Measurements from ENCODE around the gene TSPAN10. TPM values are rescaled to one million over a fixed set of nuclear protein-coding genes. Genes with fewer than 3 reads are reported as not detected.
A peak's percentile ranks its signal among the peaks of the same experiment; 100 is the strongest.

TSPAN10 gene
- total and polyA plus RNA-seq, 9 of the 15 experiments (the other 6 are each of a cell fraction or from before 2014, with no cell fraction given), result 0.05 to 0.31 (median 0.13) TPM; not detected in 1

DNA sequence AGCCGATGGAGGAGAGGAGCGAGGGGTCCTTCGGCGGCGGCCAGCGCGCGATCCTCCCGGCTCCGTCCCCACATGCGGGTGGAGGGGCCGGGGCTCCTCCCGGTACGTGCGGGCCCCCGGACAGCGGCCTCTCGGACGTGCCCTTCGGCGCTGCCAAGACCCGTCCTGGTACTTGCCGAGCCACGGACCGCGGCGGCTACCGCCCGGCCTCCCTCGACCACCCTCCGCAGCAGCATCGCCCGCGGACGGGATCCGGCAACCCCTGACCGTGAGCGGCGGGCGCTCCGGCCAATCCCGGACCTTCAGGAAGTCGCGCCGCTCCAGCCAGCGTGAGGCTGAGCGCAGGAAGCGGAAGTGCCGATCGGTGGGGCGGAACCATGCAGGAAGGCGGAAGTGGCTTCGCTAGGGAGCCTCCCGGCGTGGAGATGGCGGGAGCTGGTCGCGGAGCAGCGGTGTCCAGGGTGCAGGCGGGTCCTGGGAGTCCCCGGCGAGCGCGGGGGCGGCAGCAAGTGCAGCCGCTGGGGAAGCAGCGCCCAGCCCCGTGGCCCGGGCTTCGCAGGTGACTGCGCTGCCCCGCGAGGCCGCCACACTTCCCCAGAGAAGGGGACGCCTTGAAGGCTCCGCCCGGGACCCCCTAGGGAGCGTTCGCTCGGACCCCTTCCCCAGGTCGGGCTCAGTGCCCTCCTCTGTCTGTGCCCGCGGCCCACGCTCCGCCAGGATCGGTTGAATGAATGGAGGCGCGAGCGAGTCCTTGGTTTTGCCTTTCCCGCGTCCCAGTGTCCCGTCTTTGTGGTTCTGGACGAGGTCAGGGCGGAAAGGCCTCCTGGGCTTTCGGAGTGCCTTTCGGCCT lies 29.6 kb downstream of the TSPAN10 start, which contains the start of the genes CCDC137 and OXLD1 (continued):
- TF ChIP-seq, protein P1, sequence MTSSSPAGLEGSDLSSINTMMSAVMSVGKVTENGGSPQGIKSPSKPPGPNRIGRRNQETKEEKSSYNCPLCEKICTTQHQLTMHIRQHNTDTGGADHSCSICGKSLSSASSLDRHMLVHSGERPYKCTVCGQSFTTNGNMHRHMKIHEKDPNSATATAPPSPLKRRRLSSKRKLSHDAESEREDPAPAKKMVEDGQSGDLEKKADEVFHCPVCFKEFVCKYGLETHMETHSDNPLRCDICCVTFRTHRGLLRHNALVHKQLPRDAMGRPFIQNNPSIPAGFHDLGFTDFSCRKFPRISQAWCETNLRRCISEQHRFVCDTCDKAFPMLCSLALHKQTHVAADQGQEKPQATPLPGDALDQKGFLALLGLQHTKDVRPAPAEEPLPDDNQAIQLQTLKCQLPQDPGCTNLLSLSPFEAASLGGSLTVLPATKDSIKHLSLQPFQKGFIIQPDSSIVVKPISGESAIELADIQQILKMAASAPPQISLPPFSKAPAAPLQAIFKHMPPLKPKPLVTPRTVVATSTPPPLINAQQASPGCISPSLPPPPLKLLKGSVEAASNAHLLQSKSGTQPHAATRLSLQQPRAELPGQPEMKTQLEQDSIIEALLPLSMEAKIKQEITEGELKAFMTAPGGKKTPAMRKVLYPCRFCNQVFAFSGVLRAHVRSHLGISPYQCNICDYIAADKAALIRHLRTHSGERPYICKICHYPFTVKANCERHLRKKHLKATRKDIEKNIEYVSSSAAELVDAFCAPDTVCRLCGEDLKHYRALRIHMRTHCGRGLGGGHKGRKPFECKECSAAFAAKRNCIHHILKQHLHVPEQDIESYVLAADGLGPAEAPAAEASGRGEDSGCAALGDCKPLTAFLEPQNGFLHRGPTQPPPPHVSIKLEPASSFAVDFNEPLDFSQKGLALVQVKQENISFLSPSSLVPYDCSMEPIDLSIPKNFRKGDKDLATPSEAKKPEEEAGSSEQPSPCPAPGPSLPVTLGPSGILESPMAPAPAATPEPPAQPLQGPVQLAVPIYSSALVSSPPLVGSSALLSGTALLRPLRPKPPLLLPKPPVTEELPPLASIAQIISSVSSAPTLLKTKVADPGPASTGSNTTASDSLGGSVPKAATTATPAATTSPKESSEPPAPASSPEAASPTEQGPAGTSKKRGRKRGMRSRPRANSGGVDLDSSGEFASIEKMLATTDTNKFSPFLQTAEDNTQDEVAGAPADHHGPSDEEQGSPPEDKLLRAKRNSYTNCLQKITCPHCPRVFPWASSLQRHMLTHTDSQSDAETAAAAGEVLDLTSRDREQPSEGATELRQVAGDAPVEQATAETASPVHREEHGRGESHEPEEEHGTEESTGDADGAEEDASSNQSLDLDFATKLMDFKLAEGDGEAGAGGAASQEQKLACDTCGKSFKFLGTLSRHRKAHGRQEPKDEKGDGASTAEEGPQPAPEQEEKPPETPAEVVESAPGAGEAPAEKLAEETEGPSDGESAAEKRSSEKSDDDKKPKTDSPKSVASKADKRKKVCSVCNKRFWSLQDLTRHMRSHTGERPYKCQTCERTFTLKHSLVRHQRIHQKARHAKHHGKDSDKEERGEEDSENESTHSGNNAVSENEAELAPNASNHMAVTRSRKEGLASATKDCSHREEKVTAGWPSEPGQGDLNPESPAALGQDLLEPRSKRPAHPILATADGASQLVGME (CRISPR knock-in tag; IDR thresholded peaks at IDR 0.05), result 0 out of 2 replicates have a peak, but pooled peaks have one; percentile 10
- TF ChIP-seq, protein P2, sequence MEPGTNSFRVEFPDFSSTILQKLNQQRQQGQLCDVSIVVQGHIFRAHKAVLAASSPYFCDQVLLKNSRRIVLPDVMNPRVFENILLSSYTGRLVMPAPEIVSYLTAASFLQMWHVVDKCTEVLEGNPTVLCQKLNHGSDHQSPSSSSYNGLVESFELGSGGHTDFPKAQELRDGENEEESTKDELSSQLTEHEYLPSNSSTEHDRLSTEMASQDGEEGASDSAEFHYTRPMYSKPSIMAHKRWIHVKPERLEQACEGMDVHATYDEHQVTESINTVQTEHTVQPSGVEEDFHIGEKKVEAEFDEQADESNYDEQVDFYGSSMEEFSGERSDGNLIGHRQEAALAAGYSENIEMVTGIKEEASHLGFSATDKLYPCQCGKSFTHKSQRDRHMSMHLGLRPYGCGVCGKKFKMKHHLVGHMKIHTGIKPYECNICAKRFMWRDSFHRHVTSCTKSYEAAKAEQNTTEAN (CRISPR knock-in tag; IDR thresholded peaks at IDR 0.05), result no peak
- peak; percentile 68; the same call in 1 of the 2 replicates for TF ChIP-seq CBX1 (IDR thresholded peaks at IDR 0.05; ENCODE audit: low read depth)
- TF ChIP-seq, protein P3, sequence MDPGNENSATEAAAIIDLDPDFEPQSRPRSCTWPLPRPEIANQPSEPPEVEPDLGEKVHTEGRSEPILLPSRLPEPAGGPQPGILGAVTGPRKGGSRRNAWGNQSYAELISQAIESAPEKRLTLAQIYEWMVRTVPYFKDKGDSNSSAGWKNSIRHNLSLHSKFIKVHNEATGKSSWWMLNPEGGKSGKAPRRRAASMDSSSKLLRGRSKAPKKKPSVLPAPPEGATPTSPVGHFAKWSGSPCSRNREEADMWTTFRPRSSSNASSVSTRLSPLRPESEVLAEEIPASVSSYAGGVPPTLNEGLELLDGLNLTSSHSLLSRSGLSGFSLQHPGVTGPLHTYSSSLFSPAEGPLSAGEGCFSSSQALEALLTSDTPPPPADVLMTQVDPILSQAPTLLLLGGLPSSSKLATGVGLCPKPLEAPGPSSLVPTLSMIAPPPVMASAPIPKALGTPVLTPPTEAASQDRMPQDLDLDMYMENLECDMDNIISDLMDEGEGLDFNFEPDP (CRISPR knock-in tag; IDR thresholded peaks at IDR 0.05), result no peak
- TF ChIP-seq NFRKB (IDR thresholded peaks at IDR 0.05; ENCODE audit: low read depth), result 0 out of 2 replicates have a peak, but pooled peaks have one; percentile 9
- TF ChIP-seq FUS (optimal IDR thresholded peaks at IDR 0.05; ENCODE audit: low read depth, low read length), result peak; percentile 67
- TF ChIP-seq TEAD1 (CRISPR knock-in tag; IDR thresholded peaks at IDR 0.05), result peak in 1 of 2 experiments; percentile 38; a peak in 1 of 4 replicates
- peak; percentile 99 for TF ChIP-seq ELF4 (CRISPR knock-in tag; IDR thresholded peaks at IDR 0.05)
- peak; percentile 42; the same call in 1 of the 2 replicates for TF ChIP-seq ESRRA (IDR thresholded peaks at IDR 0.05; ENCODE audit: borderline replicate concordance, low read depth)
- peak; percentile 87 for TF ChIP-seq PHF20 (IDR thresholded peaks at IDR 0.05; ENCODE audit: partially characterized antibody)
- TF ChIP-seq SUPT5H (IDR thresholded peaks at IDR 0.05), result peak; percentile 94
- peak; percentile 98 for TF ChIP-seq SPI1 (IDR thresholded peaks at IDR 0.05; ENCODE audit: borderline replicate concordance, low read depth, low read length)
- no peak for TF ChIP-seq FOXM1 (IDR thresholded peaks at IDR 0.05; ENCODE audit: low read depth)
- peak; percentile 25 for TF ChIP-seq FOXM1 (CRISPR knock-in tag; IDR thresholded peaks at IDR 0.05; ENCODE audit: low read depth)
- peak; percentile 98 for TF ChIP-seq GABPB1 (CRISPR knock-in tag; IDR thresholded peaks at IDR 0.05)
- TF ChIP-seq SMAD1 (IDR thresholded peaks at IDR 0.05; ENCODE audit: low read depth, low read length, partially characterized antibody), result peak; percentile 49
- TF ChIP-seq, protein P4, sequence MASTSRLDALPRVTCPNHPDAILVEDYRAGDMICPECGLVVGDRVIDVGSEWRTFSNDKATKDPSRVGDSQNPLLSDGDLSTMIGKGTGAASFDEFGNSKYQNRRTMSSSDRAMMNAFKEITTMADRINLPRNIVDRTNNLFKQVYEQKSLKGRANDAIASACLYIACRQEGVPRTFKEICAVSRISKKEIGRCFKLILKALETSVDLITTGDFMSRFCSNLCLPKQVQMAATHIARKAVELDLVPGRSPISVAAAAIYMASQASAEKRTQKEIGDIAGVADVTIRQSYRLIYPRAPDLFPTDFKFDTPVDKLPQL (IDR thresholded peaks at IDR 0.05; ENCODE audit: extremely low read depth, insufficient read length), result no peak
- TF ChIP-seq PHF8 (IDR thresholded peaks at IDR 0.05; ENCODE audit: borderline replicate concordance, low read length), result peak; percentile 87; the same call in 1 of the 2 replicates
- TF ChIP-seq ZFP1 (CRISPR knock-in tag; IDR thresholded peaks at IDR 0.05), result no peak
